ENCODE measurements around the gene RARG. TPM values are rescaled to one million over a fixed set of nuclear protein-coding genes. Genes with fewer than 3 reads are reported as not detected.
A peak's percentile ranks its signal among the peaks of the same experiment; 100 is the strongest.
"Not testable (repeated sequence)": the region's sequence is repeated elsewhere in the genome, so short reads cannot be mapped to it uniquely, and the experiment has no call there.

The RARG gene
- polyA plus RNA-seq, 5 donors, result 41.7 to 59.8 (median 49.2) TPM

DNA sequence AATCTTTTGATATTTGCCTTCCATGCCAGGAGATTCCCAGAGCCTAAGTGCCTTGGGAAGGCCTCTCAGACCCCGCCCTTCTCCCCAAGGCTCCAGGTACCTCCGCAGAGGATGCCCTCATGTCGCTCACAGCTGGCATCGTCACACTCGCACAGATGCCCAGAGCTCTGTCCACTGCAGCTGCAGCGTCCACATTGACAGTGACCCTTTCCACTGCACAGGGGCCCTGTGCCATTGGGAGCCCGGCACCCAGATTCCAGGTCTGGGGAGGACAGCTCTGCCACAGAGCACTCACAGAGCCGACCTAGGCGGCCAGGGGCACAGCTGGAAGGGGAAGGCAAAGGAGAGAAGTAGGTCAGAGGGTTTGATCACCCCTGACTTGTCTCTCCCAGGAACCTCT, 39.0 kb downstream of the RARG start:
- no peak for DNase-seq

DNA sequence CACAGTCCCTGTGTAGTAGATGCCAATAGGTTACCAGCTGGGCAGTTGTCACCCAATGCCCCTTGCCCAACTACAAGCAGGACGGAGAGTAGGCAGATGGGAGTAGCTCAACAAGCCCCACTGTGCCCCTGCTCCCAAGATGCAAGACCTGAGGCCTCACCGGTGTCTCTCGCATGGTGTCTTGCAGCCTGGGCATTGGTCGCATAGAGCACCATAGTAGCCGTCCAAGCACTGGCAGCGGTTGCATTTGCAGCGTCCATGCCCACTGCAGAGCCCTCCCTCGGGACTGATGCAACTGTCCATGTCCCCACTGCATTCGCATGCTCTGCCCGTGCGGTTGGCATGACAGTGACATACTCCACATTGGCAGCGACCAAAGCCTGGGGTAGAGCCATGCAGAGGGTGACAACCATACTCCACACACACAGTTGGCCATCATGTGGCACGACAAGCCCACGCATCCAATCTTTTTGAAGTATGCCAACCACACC, 39.4 kb downstream of the RARG start:
- DNase-seq, result no peak

DNA sequence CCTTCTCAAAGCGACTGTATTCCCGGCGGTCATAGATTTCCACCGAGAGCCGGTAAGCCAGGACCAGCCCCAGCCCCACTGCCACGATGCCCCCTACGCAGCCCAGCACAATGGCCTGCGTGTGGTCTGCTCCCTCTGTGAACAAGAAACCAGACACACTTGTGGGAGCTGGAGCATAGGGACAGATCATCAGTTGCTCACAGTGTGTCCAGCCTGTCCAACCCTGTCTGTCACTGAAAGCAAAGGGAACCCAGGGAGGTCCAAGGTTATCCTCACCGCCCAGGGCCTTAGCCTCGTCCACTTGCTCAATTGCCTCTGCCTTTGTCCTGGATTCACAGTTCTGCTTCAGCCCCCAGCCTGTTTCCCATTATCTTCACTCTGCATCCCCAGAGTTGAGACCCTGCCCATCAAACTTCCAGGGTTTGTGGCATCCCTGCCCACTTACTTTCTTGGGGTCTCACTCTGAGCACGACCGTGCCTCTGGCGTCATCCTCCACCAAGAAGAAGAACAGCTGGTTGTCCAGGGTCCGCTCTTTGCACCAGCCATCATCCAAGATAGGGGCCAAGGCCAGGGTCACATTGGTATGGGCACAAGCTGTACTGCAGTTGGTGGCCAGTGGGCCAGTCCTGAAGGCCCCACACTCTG, 40.0 kb downstream of the RARG start:
- no peak for DNase-seq

DNA sequence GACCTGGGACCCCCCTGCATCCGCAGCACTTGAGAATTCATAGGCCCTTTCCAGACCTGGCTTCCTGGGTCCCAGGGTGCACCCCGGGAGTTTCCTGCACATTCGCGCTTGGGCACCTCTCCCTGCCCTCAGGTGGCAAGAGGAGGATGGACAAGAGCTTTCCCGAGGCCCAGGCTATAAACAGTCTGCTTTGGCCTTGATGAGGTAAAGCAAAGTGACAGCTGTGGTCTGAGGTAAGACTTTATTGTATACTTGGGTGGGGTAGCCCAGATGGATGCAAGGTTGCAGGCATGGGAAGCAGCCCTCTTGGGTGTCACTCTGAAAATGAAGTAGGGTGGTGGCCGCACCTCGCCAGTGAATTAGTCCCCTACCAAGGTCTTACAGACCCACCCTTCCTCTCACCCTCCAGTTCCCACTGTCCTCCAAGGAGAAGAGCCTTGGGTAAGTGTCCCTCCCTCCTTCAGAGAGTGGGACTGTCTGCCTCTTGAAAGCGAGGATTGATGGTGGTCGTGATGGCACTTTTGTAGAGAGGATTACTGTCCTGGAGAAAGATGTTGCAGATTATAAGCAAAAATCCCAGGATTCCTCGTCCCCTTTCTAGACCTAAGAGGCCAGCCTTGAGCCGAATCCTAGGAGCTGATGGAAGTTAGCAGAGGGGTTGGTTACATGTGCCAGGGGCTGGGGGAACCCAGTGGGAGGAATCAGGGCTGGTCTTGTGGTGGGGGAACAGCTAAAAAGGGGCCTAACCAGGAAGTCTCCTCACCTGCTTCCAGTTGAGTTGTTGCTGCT, 40.7 kb downstream of the RARG start:
- DNase-seq, result no peak

DNA sequence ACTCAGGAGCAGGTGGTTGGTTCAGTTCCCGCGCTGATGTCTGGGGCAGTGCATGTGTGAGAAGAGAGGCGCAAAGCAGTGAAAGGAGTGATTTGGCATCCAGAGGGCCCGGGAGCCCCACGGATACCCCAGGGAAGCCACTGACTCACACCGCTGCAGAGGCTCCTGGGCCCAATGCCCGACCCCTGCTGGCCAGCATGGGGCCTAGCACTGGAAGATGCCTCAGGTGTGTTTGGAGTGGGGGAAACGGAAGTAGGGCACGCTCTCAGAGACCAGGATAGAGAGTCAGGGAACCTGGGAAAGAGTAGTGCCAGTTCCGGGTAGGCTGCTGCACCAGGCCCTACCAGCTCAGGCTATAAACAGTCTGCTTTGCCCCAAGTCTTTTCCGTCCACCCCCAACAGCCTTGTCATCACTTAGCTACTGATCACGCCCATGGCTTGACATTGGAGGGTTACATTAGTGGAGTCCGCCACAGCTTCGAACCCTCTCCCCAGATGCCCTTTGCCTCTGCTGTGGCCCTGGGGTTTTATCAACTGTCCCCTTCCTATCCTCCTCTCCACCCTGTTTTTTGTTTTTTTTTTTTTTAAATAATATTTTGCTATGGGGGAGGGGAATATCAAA, 41.8 kb downstream of the RARG start:
- DNase-seq, result peak in 1 of 2 donors; percentile 26

DNA sequence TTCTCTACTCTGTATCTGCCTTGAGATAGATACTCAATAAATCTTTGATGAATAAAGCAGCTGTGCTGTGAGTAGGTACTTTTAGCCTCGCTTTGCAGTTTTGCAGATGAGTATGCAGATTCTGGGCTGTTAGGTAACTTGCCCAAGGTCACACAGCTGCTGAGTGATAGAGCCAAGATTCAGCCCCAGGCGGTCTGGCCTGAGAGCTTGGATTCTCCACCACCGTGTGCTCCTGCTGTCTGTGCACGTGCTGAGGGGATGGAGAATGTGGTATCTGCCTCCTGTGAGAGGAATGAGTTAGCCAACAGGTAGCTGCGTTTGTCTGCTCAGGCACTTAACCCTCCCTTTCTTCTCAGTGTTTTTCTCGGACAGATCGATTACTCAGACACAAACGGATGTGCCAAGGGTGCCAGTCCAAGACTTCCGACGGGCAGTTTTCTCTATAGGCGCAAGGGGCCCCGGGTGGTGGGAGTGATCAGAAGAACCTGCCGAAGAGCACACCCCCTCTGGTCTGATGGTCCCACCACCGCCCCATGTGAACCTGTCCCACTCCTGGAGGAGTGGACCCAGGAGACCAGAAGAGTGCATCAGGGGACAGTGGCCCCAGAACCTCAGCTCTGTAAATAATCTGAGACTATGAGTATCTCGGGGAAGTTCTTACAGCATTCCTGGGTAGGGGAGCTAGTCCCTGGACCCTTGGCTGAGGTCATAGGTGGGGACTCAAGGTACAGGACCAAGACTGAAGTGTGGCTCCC, 44.7 kb downstream of the RARG start:
- no peak for DNase-seq

DNA sequence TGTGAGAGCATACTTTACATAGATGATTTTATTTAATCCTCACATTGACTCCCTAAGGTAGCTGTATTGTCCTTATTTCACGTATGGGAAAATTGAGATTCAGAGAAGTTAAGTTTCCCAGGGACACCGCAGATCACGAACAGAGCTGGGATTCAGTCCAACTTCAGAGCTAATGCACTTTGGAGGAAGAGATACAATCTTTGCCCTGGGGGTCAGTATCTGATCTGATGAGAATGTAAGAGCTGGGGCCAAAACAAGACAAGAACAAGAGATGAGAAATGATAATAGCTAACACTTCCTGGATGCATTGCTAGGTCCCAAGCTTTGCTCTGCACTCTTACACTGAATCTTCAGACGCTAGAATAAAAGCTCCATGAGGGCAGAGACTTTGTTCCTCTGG, 45.3 kb downstream of the RARG start:
- no peak for DNase-seq

DNA sequence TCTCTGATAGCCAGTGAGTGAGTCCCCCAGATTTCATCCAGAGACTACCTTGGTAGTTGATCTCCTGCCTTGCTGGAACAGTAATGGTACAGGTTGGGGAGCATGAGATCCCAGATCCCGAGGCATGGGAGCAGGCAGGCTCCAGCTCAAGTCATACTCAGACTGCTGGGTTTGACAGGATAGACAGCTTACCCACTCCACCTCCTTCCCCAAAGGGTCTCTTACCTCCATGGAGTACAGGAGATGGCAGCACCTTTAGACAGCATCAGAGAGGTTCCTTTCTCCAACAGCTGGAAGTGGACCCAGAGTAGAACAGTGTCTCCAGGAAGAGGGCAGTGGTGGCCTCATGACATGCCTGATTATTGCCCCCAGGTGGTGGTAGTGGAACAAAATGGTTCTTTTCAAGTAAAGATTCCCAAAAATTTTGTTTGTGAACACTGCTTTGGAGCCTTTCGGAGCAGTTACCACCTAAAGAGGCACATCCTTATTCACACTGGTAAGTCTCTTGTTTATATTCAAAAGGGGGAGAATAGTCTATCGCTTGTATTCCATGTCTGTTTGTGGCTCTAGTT, 46.3 kb downstream of the RARG start:
- DNase-seq, result no peak

DNA sequence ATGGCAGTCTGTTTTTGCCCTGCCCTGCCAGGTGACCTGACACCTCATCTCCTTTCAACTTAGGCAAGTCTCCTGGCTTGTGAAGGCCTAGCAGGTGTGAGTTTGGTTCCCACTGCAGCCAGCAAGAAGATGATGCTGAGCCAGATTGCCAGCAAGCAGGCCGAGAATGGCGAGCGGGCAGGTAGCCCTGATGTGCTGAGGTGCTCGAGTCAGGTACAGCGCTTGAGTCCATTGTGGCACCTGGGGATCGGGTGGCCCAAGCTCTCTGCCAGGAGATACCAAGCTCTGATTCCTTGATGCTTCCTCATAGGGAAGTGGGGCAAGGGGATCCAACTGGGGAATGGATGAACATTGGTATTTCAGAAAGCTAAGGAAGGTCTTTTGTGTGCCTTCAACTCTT, 47.2 kb downstream of the RARG start:
- DNase-seq, result no peak

DNA sequence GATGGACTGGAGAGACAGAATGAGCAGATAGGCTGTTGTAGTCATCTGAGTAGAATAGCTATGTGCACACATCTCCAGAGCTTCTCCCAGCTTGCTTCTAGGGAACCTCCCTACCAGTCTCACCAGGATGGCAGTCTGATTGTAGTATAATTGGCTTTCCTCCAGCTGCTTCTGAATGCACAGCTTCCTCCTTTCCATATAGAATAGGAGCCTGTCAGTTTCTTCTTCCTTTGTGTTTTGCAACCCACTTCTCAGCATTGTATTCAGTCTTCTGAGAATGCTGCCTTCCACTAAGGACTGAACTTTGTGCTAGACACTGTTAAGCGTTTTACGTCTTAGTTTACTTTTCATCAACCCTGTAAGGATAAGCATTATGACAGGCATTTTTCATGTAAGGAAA, 49.1 kb downstream of the RARG start:
- DNase-seq, result no peak

DNA sequence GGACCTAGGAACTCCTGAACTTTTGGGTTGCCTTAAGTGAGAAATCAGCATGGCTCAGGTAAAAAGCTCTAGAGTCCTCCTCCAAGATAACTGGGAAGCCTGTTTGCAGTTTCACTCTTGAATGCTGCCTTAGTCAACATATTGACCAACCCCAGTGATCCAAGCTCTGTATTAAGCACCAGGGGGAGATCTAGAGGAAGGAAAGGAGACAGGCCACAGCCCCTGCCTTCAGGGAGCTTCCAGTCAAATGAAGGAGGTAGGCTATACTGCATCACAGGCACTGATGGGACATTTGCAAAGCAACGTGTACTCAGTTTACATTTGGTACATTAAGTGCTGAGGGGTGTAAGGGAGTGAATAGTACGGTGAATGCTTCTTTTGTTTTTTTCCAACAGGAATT, 50.1 kb downstream of the RARG start:
- DNase-seq, result no peak

DNA sequence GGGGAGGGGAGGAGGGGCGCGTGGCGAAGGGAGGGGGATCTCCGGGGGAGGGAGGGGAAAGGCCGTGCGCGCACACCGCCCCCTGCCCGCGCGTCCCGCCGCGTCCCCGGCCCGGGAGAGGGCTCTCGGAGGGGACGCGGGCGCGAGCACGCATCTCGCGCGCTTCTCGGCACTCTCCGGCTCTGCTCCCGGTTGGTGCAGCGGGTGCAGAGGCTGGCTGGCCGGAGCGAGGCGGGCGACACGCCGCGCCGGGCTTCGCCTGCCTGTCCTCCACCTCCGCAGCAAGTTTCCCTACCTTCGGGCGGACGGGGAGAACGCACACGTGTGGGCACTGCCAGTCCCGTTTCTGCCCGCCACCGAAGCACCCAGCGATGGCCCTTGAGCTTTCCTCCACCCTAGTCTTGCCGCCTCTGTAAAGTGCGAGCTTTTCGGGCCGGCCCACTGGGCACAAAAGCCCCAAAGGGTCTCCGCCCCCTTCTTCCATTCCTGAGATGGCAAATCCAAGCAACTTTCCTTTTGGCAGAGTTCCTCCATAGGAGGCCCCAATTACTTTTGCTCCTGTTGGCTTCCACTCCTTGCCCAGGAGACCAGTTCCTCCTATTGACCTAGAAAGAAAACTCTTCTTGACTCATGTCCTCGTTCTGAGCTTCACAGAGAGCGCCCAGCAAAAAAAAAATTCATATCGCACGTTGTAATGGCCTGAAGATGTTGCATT, 50.9 kb downstream of the RARG start:
- peak; percentile 85 to 87 for DNase-seq

DNA sequence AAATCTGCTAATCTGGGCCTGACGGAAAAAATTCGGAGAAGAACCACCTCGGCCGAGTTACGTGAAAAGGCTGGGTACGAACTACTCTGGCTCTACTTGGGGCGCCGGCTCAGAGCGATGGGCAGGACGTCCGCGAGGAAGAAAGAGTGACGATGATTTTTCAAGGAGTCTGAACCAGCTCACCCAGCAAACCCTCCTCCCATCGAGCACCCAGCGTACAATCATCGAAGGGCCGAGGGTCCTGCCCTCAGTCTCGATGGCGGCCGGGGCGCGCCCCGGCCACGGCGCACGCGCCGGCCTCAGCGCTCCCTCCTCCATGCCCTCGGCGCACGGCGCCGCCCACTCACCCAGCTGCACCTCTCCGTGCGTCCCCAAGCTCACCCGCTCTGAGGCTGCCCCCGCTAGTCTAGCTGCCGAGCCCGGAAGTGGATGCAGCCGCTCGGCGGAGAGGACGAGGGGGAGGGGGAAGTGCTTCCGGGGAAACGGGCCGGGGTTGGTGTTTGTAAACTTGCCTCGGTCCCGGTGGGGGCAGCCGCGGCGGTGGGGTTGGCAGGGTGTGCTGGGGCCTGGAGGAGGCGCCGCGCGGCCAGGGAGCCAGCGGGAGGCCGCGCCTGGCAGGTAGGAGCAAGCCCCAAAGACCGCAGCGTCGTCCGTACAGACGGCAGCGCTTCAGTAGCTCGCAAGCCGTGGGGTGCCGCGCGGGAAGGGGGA, 51.6 kb downstream of the RARG start, which contains the start of the genes CSAD and ZNF740:
TSS of gene CSAD (minus strand) at position 706 of the 711 bp plus-strand sequence. CDS start 7,455 bp downstream, outside the sequence.
TSS of gene ZNF740 (plus strand) at position 503 of the 711 bp plus-strand sequence. CDS start 1,262 bp downstream, outside the sequence.
- peak; percentile 97 to 98 for DNase-seq

DNA sequence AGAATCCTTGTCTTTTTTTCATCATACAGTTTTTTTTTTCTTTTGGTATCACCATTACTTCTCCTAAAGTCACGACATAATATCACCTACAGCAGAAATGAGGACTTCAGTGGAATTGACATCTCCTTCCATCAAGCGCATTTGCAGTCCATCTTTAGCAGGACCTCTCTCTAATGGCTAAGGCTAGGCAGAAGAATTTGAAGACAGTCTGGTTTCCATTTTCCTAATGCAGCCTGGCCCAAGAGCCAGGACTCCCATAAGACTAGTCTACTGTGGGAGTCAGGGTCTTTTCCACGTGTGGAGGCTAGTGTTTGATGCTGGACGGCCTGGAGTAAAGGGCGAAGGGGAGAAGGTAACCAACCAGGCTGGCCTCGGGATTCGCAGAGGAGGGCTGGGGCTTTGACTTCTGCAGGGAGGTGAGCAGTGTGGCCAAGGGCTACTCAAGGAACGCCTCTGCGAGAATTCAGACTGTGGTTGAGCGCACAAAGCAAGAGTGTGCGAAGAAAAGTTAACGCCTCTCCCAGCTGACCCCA, 52.3 kb downstream of the RARG start:
- DNase-seq, result no peak

DNA sequence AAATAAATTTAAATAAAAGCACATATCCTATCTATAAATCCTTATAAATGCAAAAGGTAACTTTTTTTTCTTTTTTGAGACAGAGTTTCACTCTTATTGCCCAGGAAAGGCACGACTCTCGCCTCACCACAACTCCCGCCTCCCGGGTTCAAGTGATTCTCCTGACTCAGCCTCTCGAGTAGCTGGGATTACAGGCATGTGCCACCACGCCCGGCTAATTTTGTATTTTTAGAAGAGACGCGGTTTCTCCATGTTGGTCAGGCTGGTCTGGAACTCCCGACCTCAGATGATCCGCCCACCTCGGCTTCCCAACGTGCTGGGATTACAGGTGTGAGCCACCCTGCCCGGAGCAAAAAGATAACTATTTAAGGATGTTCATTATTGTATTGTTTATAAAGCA, 53.2 kb downstream of the RARG start:
- DNase-seq, result not testable (repeated sequence)

DNA sequence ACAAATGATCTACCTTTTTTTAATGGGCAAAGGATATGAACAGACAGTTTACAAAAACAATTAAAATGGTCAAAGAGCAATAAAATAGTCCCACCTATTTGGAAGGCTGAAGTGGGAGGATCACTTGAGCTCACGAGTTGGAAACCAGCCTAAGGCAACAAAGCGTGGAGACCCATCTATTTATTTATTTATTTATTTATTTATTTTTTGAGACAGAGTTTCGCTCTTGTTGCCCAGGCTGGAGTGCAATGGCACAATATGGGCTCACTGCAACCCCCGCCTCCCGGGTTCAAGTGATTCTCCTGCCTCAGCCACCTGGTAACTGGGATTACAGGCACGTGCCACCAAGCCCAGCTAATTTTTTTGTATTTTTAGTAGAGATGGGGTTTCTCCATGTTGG, 54.6 kb downstream of the RARG start:
- not testable (repeated sequence) for DNase-seq

DNA sequence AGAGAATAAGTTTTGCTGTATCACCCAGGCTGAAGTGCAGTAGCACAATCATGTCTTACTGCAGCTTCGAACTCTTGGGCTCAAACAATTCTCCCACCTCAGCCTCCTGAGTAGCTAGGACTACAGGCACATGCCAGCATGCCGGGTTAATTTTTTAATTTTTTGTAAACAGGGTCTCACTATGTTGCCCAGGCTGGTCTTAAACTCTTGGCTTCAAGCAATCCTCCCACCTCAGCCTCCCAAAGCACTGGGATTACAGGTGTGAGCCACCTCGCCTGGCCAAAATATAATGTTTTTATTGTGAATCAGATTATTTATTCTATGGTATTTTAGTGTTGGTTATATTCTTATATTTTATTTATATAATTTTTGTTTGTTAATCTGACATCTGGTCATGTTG, 55.3 kb downstream of the RARG start:
- no peak for DNase-seq

DNA sequence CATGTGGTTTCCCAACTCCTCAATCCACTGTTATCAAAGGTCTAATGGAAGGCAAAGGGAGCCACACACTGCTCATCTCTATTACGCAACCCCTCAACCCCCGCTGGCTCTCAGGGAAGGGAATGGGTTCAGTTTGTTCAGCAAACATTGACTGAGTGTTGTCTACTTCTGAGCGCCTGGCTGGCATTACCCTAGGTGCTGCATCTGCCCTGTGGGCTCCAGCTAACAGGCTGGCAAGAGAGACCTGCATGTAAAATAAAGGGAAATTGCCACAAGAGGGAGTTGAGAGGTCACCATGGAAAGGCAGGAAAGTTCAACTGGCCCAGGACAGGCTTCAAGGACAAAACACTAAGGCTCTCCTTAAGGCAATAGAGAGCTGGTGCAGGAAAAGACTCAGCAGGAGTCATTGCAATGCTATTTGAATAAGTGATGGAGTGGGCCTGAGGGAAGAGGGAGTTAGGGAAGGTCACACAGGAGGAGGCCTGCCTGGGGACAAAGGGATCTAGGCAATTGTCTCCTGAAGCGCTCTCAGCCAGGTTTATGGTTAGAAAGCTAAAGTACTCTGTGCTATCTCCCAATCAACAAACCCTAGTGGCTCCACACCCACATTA, 57.0 kb downstream of the RARG start:
- no peak for DNase-seq

DNA sequence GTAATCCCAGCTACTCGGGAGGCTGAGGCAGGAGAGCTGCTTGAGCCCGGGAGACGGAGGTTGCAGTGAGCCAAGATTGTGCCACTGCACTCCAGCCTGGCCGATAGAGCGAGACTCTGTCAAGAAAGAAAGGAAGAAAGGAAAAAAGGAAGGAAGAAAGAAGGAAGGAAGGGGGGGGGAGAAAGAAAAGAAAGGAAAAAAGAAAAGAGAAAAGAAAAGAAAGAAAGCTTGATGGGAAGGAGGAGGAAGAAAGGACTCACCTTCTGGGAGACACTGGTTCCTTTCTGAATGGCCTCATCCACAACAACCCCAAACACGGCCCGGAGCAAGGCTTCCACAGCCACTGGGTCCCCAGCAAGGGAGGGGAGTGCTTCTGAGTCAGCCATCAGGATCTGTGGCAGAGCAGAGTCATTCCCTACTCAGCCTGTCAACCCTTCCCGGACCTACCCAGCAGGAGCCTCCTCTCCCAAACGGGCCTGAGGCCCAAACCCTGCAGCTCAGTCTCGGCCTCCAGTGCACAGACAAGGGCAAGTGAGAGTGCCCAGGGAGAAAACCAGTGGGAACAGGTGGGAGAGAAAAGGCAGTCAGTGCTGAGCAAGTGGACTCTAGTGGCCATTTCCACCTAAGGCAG, 58.8 kb downstream of the RARG start:
- no peak for DNase-seq

Data from right lung (tissue), 5 donors.